ENCODE data around the gene THRA. TPM values are rescaled to one million over a fixed set of nuclear protein-coding genes. Genes with fewer than 3 reads are reported as not detected.

Gene THRA
- polyA plus RNA-seq, 1 experiment: 43.3 TPM

GRCh38 chr17:40024901-40025300 is 37.9 kb upstream of the THRA start:
- no peak for TF ChIP-seq CTCF (IDR thresholded peaks at IDR 0.05; ENCODE audit: insufficient read depth, low read depth, low read length)
- no peak for DNase-seq (ENCODE audit: low read depth)
- peaks cover 12% of the 10 kb centered on the region for H3K36me3 ChIP-seq (ENCODE audit: control insufficient read depth, insufficient read depth, low read length)
- ChIA-PET CTCF (interaction anchor here (0.7 to 5.0 kb wide), 8 partner anchors 9 to 166 kb away, joined by 3 to 133 read pairs (median 18); partner anchors contain the start of gene CSF3), POLR2A (no interaction called here)
- H3K27me3 ChIP-seq (ENCODE audit: control insufficient read depth, insufficient read depth, low read length): no peaks in the 10 kb centered on the region
- H3K4me3 ChIP-seq (ENCODE audit: low read depth, low read length): no peak overlapping the region

GRCh38 chr17:40025559-40025958 is 37.2 kb upstream of the THRA start:
- H3K4me3 ChIP-seq (ENCODE audit: low read depth, low read length): no peak overlapping the region
- no peak for DNase-seq (ENCODE audit: low read depth)
- ChIA-PET POLR2A (no interaction called here), CTCF (interaction anchor here (0.7 to 5.0 kb wide), 12 partner anchors 10 to 165 kb away, joined by 3 to 133 read pairs (median 8); partner anchors contain the start of genes CSF3 and MED24)
- no peak for TF ChIP-seq CTCF (IDR thresholded peaks at IDR 0.05; ENCODE audit: insufficient read depth, low read depth, low read length)
- no peaks in the 10 kb centered on the region for H3K27me3 ChIP-seq (ENCODE audit: control insufficient read depth, insufficient read depth, low read length)
- H3K36me3 ChIP-seq (ENCODE audit: control insufficient read depth, insufficient read depth, low read length): peaks cover 9% of the 10 kb centered on the region

- ChIA-PET CTCF (interaction anchor here (0.6 to 5.0 kb wide), 15 partner anchors 11 to 266 kb away, joined by 3 to 133 read pairs (median 7); partner anchors contain the start of genes CSF3 and MED24), POLR2A (no interaction called here)
- TF ChIP-seq CTCF (IDR thresholded peaks at IDR 0.05; ENCODE audit: insufficient read depth, low read depth, low read length): no peak
- H3K36me3 ChIP-seq (ENCODE audit: control insufficient read depth, insufficient read depth, low read length): peaks cover 12% of the 10 kb centered on the region
- DNase-seq (ENCODE audit: low read depth): no peak
- no peak overlapping the region for H3K4me3 ChIP-seq (ENCODE audit: low read depth, low read length)
- H3K27me3 ChIP-seq (ENCODE audit: control insufficient read depth, insufficient read depth, low read length): no peaks in the 10 kb centered on the region
These were observed 36.6 kb upstream of the THRA start for GRCh38 chr17:40025991-40026815.

- TF ChIP-seq CTCF (IDR thresholded peaks at IDR 0.05; ENCODE audit: insufficient read depth, low read depth, low read length): peak; percentile 89
- ChIA-PET POLR2A (interaction anchor here (1.0 kb wide), 1 partner anchor 72 kb away, joined by 9 read pairs; no protein-coding TSS in a partner anchor), CTCF (interaction anchor here (0.6 to 5.0 kb wide), 30 partner anchors 10 to 331 kb away, joined by 3 to 133 read pairs (median 4); partner anchors contain the start of genes CSF3 and MED24)
- H3K4me3 ChIP-seq (ENCODE audit: low read depth, low read length): no peak overlapping the region
- H3K27me3 ChIP-seq (ENCODE audit: control insufficient read depth, insufficient read depth, low read length): no peaks in the 10 kb centered on the region
- no peak for DNase-seq (ENCODE audit: low read depth)
- H3K36me3 ChIP-seq (ENCODE audit: control insufficient read depth, insufficient read depth, low read length): peaks cover 17% of the 10 kb centered on the region
These were observed 35.8 kb upstream of the THRA start for GRCh38 chr17:40026816-40027613.

Data from BJ (cell line).